HFFc6 (cell line): ENCODE data around the gene CCDC7. TPM values are rescaled to one million over a fixed set of nuclear protein-coding genes. Genes with fewer than 3 reads are reported as not detected.
A peak's percentile ranks its signal among the peaks of the same experiment; 100 is the strongest.
"Not testable (repeated sequence)": the region's sequence is repeated elsewhere in the genome, so short reads cannot be mapped to it uniquely, and the experiment has no call there.

Source experiments
- DNase-seq: peaks from one replicate; pipeline ENCODE4 v3.0.0-alpha.2; 2018
- H3K27ac Mint-ChIP-seq: 2 replicates; pipeline ENCODE4 v1.8.0; 2020; ENCODE audit warnings: mild to moderate bottlenecking, mixed read lengths
- H3K27me3 Mint-ChIP-seq: 2 replicates; pipeline ENCODE4 v1.8.0; 2021; ENCODE audit warnings: mild to moderate bottlenecking, moderate library complexity, mixed read lengths; ENCODE audit not compliant: insufficient read depth
- H3K36me3 Mint-ChIP-seq: 2 replicates; pipeline ENCODE4 v1.8.0; 2021; ENCODE audit warnings: low read depth, mixed read lengths
- H3K4me1 Mint-ChIP-seq: 2 replicates; pipeline ENCODE4 v1.8.0; 2020; ENCODE audit warnings: low read depth, mixed read lengths
- H3K4me3 Mint-ChIP-seq: 2 replicates; pipeline ENCODE4 v1.8.0; 2020; ENCODE audit warnings: mild to moderate bottlenecking, moderate library complexity, mixed read lengths
- H3K9me3 Mint-ChIP-seq: 2 replicates; pipeline ENCODE4 v1.8.0; 2020; ENCODE audit warnings: mild to moderate bottlenecking, mixed read lengths
- CTCF ChIP-seq: fragments of 200-600 bp; sonication (generic); IDR thresholded peaks from 2 replicates; pipeline ENCODE4 v1.5.0; 2021; ENCODE audit warnings: antibody characterized with exemption, mild to moderate bottlenecking
- total RNA-seq, 6 experiments: library from RNA; stranded (reverse); fragmentation: NEBNext Ultra II Directional; extraction: Animal tissue kit (Norgen Biotek cat#: 25700); gene quantifications; 2 replicates in 1 of 6; 3 replicates in 5 of 6; pipeline ENCODE4 v1.2.3, GENCODE V29; 2021

CCDC7 gene
- total RNA-seq, 6 experiments from 2014 or later, result 3.1 to 3.9 (median 3.7) TPM

GRCh38 chr10:32548208-32548607 lies 102.3 kb downstream of the CCDC7 start:
- Mint-ChIP-seq H3K4me1 (no peaks in the 10 kb centered on the region), H3K27ac (no peak overlapping the region), H3K36me3 (peaks cover 15% of the 10 kb centered on the region), H3K27me3 (no peaks in the 10 kb centered on the region), H3K4me3 (no peak overlapping the region), H3K9me3 (peaks cover 4% of the 10 kb centered on the region; the same call in 1 of the 2 replicates)
- no peak for DNase-seq
- no peak for TF ChIP-seq CTCF

DNA sequence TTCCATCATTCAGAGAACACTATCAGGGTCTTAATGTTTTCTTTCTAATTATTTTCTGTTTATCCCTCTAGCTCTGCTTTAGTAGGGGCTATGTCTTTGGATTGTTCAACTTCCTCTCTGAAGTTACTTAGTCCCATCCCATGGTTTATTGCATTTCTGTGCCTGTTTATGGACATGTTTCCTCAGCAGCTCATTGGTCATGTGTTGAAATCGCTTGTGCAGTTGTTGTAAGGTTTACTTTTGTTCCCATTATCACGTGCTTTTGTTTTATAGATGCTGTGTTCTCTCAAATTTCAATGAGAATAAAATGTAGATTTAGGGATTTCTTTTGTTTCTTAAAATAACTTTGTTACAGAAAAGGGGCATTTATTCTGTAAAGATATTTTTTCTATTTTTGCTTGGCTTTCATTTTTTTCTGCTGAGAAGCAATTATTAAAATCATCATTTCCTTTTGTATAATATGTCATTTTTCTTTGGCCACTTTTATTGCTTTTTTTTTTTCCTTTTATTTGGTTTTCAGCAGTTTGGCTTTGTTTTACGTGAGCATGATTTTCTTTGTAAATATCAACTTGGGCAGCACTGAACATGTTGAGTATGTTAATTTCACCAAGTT lies 110.9 kb downstream of the CCDC7 start:
- Mint-ChIP-seq H3K4me1 (no peaks in the 10 kb centered on the region), H3K4me3 (no peak overlapping the region), H3K9me3 (peaks cover 9% of the 10 kb centered on the region; the same call in 1 of the 2 replicates), H3K36me3 (no peaks in the 10 kb centered on the region; the same call in 1 of the 2 replicates), H3K27me3 (no peaks in the 10 kb centered on the region; the same call in 1 of the 2 replicates), H3K27ac (no peak overlapping the region)
- no peak for TF ChIP-seq CTCF
- DNase-seq, result no peak

DNA sequence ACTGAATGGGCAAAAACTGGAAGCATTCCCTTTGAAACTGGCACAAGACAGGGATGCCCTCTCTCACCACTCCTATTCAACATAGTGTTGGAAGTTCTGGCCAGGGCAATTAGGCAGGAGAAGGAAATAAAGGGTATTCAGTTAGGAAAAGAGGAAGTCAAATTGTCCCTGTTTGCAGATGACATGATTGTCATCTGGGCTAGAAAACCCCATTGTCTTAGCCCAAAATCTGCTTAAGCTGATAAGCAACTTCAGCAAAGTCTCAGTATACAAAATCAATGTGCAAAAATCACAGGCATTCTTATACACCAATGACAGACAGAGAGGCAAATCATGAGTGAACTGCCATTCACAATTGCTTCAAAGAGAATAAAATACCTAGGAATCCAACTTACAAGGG lies 116.8 kb downstream of the CCDC7 start:
- not testable (repeated sequence) for H3K9me3 Mint-ChIP-seq, DNase-seq, H3K27me3 Mint-ChIP-seq, H3K4me3 Mint-ChIP-seq, H3K4me1 Mint-ChIP-seq, H3K36me3 Mint-ChIP-seq, H3K27ac Mint-ChIP-seq

GRCh38 chr10:32577448-32577847 lies 131.5 kb downstream of the CCDC7 start:
- Mint-ChIP-seq H3K27me3 (no peaks in the 10 kb centered on the region; the same call in 1 of the 2 replicates), H3K36me3 (no peaks in the 10 kb centered on the region), H3K4me1 (no peaks in the 10 kb centered on the region; the same call in none of the 2 replicates), H3K4me3 (no peak overlapping the region), H3K27ac (no peak overlapping the region), H3K9me3 (no peaks in the 10 kb centered on the region)
- DNase-seq, result peak; percentile 69
- TF ChIP-seq CTCF, result peak; percentile 38; the same call in 1 of the 2 replicates

GRCh38 chr10:32582946-32583345 lies 137.0 kb downstream of the CCDC7 start:
- Mint-ChIP-seq H3K4me1 (no peaks in the 10 kb centered on the region; the same call in 1 of the 2 replicates), H3K9me3 (no peaks in the 10 kb centered on the region), H3K27me3 (no peaks in the 10 kb centered on the region), H3K4me3 (no peak overlapping the region), H3K27ac (no peak overlapping the region), H3K36me3 (peaks cover 9% of the 10 kb centered on the region)
- no peak for TF ChIP-seq CTCF
- no peak for DNase-seq

GRCh38 chr10:32598022-32598421 lies 152.1 kb downstream of the CCDC7 start:
- H3K27ac Mint-ChIP-seq, H3K4me3 Mint-ChIP-seq, DNase-seq, H3K27me3 Mint-ChIP-seq, H3K4me1 Mint-ChIP-seq: not testable (repeated sequence)
- peaks cover 29% of the 10 kb centered on the region for H3K9me3 Mint-ChIP-seq
- peaks cover 35% of the 10 kb centered on the region for H3K36me3 Mint-ChIP-seq
